GM06990 (cell line): ENCODE measurements around the gene DENND5B.

Experiments used
- DNase-seq: peaks from one replicate; pipeline ENCODE4 v3.0.0-alpha.2; 2011; ENCODE audit not compliant: insufficient read length; ENCODE audit errors: extremely low read depth
- H3K27me3 ChIP-seq: replicated peaks from 2 replicates; pipeline ENCODE4 v1.6.0; 2011; ENCODE audit warnings: low read length; ENCODE audit not compliant: control insufficient read depth, insufficient read depth
- H3K36me3 ChIP-seq: 2 replicates; pipeline ENCODE4 v1.5.1; 2011; ENCODE audit warnings: low read length; ENCODE audit not compliant: control insufficient read depth, insufficient read depth
- H3K4me3 ChIP-seq: replicated peaks from 2 replicates; pipeline ENCODE4 v1.5.1; 2011; ENCODE audit warnings: low read depth, mild to moderate bottlenecking, control low read depth, low read length
- TF ChIP-seq, protein P1 (sequence below): IDR thresholded peaks from 2 replicates; pipeline ENCODE4 v1.5.1; 2011; ENCODE audit warnings: low read length, control low read depth, mild to moderate bottlenecking, inconsistent platforms; ENCODE audit not compliant: insufficient read depth, poor library complexity, severe bottlenecking

Gene DENND5B

DNA sequence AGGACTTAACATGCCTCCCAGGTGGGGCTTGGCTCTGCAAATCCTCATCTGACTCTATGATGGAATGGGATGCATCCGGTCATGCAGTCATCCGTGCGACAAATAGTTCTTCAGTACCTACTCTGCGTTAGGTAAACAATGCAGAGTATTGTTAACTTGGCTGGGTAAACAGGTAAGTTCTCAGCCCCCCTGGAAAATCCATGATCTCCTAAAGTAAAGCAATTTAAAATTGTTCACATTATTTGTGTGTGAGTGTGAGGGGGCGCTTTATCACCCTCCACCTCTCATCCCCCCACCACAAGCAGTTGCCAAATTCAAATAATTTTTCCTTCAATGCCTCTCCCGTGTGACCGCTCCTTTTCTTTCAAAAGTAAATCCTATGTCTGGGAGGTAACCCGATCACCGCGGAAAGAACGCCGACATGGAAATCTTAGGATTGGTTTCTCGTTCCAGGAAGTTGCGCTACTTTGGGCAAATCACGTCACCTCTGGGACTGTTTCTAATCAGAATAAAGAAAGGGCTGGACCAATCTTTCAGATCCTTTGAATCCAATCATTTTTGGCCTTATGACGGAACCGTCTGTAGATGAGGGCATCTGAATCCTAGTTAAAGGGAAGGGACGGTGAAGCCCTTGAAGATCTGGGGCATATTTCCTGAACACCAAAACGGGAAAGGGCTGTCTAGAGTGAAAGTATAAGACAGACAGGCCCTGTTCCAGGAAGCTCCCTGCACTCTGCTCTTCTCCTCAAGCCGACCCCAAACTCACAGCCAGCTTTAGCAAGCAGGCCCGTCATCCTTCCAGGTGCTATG, 221.0 kb downstream of the DENND5B start:
- DNase-seq = no peak
- no peaks in the 10 kb centered on the region for H3K27me3 ChIP-seq
- TF ChIP-seq, protein P1, sequence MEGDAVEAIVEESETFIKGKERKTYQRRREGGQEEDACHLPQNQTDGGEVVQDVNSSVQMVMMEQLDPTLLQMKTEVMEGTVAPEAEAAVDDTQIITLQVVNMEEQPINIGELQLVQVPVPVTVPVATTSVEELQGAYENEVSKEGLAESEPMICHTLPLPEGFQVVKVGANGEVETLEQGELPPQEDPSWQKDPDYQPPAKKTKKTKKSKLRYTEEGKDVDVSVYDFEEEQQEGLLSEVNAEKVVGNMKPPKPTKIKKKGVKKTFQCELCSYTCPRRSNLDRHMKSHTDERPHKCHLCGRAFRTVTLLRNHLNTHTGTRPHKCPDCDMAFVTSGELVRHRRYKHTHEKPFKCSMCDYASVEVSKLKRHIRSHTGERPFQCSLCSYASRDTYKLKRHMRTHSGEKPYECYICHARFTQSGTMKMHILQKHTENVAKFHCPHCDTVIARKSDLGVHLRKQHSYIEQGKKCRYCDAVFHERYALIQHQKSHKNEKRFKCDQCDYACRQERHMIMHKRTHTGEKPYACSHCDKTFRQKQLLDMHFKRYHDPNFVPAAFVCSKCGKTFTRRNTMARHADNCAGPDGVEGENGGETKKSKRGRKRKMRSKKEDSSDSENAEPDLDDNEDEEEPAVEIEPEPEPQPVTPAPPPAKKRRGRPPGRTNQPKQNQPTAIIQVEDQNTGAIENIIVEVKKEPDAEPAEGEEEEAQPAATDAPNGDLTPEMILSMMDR = no peak
- no peak overlapping the region for H3K4me3 ChIP-seq
- H3K36me3 ChIP-seq = no peaks in the 10 kb centered on the region

DNA sequence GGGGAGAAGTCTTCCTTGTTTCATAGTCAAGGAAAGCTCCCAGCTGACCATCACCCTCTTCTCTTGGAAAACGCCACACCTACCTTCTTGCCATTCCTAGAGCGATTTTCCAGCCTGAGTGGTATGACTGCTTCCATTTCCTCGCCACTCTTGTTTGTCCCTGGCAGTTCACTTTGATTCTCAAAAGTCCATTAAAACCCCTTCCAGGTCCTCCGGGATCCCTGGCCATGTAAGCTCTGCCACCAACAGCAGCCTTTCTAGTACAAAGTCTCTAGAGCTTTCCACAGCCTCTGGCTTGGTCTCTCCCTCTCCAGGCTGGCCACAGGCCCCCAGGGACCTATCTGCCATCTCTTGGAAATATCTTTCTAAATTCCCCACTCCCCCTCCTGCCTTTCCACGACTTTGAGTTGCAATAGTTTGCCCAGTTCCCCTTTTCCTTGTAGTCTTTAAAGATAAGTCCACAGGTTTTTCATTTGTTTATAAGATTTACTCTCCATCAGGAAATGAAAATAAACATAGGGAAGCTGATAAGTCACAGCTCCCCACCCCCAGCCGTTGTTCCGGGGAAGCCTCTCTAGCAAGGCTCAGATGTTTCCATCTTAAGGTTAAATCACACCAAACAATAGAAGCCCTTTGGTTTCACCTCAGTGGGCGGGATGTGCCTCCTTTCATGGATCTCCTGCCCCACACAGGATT, 222.1 kb downstream of the DENND5B start:
- Histone ChIP-seq H3K27me3 (no peaks in the 10 kb centered on the region), H3K36me3 (no peaks in the 10 kb centered on the region), H3K4me3 (no peak overlapping the region)
- DNase-seq = no peak
- TF ChIP-seq, protein P1 = no peak

DNA sequence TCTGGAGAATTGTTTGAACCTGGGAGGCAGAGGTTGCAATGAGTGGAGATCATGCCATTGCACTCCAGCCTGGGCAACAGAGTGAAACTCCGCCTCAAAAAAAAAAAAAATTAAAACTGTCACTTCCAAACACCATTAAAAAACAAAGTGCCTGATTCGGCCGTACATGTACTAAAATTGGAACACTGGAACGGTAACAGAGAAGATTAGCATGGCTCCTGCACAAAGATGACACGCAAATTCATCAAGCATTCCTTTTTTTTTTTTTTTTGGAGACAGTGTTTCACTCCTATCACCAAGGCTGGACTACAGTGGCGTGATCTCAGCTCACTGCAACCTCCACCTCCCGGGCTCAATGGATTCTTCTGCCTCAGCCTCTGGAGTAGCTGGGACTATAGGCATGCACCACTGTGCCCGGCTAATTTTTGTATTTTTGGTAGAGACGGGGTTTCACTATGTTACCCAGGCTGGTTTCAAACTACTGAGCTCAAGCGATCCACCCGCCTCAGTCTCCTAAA, 224.8 kb downstream of the DENND5B start:
- Histone ChIP-seq H3K36me3 (no peaks in the 10 kb centered on the region), H3K4me3 (no peak overlapping the region), H3K27me3 (no peaks in the 10 kb centered on the region)
- no peak for DNase-seq
- TF ChIP-seq, protein P1 = no peak

DNA sequence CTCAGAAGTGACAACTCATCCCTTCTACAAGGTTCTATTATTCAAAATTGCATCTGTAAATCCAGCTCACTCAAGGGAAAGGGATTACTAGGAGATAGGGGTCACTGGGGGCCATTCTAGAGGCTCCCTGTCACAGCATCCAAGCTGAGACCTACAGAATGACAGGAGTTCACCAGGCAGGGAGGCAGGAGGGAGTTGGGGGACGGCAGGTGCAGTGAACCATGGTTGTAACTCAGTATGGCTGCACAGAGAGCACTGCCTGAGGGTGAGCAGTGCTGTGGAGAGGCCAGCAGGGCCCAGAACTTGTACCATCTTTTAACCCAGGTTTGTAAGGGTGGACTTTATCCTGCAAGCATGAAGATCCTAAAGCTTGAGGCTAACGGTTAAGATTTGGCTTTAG, 227.1 kb downstream of the DENND5B start:
- no peak for DNase-seq
- Histone ChIP-seq H3K4me3 (no peak overlapping the region), H3K27me3 (no peaks in the 10 kb centered on the region), H3K36me3 (no peaks in the 10 kb centered on the region)
- TF ChIP-seq, protein P1 = no peak

DNA sequence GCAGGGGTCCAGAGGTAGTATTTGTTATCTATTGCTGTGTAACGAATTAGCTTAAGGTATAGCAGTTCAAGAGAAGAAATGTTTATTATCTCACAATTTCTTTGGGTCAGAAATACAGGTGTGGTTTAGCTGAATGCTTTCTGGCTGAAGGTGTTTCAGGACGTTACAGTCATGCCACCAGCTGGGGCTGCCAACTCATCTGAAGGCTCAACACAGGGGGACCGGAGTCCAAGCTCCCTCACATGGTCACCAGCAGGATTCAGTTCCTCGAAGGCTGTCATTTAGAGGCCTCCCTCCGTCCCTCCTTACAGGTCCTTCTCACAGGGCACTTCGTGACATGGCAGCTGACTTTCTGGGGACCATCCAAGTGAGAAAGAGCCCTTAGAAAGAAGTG, 227.5 kb downstream of the DENND5B start:
- no peak overlapping the region for H3K4me3 ChIP-seq
- TF ChIP-seq, protein P1 = no peak

More for the DNA sequence above, 227.5 kb downstream of the DENND5B start:
- H3K27me3 ChIP-seq = no peaks in the 10 kb centered on the region
- DNase-seq = no peak
- no peaks in the 10 kb centered on the region for H3K36me3 ChIP-seq
